HCT116 (cell line): Measurements from ENCODE around the gene IL4. TPM values are rescaled to one million over a fixed set of nuclear protein-coding genes. Genes with fewer than 3 reads are reported as not detected.

Experiments used
- ATAC-seq: fragments of 200-7000 bp; cut with Tn5 transposase; 2 replicates; pipeline ENCODE4 v1.9.1; 2020; ENCODE audit warnings: mild to moderate bottlenecking, moderate library complexity
- BruUV-seq: library from RNA; stranded (reverse); fragments of 400-500 nt; replicated peaks from 2 replicates; lab custom pipeline; 2021; lab: Mats Ljungman, UMichigan
- CTCF ChIA-PET: fragments of 300-600 bp; sonication (Branson Sonifier 250); formaldehyde crosslinking; loops from one replicate; lab custom pipeline; 2021; ENCODE audit warnings: antibody characterized with exemption; lab: Charles Lee
- POLR2A ChIA-PET: fragments of 300-600, 350-600 bp; sonication (Branson Sonifier 250); formaldehyde crosslinking; loops from one replicate; lab custom pipeline; 2021; ENCODE audit warnings: antibody characterized with exemption; lab: Charles Lee
- RAD21 ChIA-PET, 2 experiments: fragments of 300-600 bp; sonication (Branson Sonifier 250); formaldehyde crosslinking; loops; one replicate each; lab custom pipeline; 2023; ENCODE audit warnings: low total read pairs in 2 of 2; ENCODE audit not compliant: uncharacterized antibody in 2 of 2, unreplicated experiment in 2 of 2, low non-redundant PET in 1 of 2; lab: Charles Lee
- DNase-seq: peaks from one replicate; pipeline ENCODE4 v3.0.0-alpha.2; 2010; ENCODE audit warnings: low read depth, low spot score
- H2AFZ ChIP-seq: fragments of 200-600 bp; shearing (Covaris generic), sonication (generic); 2 replicates; pipeline ENCODE4 v1.6.1; 2017; ENCODE audit warnings: low read depth, mixed run types, mixed read lengths, antibody characterized with exemption, low read length; ENCODE audit not compliant: poor library complexity, severe bottlenecking
- H3K27ac ChIP-seq: 2 replicates; pipeline ENCODE4 v1.5.1; 2012; ENCODE audit warnings: low read depth, low read length
- H3K27me3 ChIP-seq: fragments of 200-600 bp; sonication (generic); 2 replicates; pipeline ENCODE4 v1.6.1; 2016; ENCODE audit warnings: mixed run types, low read length, mixed read lengths; ENCODE audit not compliant: insufficient read depth
- H3K36me3 ChIP-seq, 2 experiments: fragments of 200-500 bp in 1 of 2; fragments of 200-600 bp in 1 of 2; sonication (Bioruptor generic) in 1 of 2; sonication (generic) in 1 of 2; 2 replicates each; pipeline versions ENCODE4 v1.5.1 to v1.6.1; 2014 to 2016; ENCODE audit warnings: low read length in 2 of 2, inconsistent platforms in 1 of 2, mixed read lengths in 1 of 2, mixed run types in 1 of 2; ENCODE audit not compliant: insufficient read depth in 2 of 2, control insufficient read depth in 1 of 2
- H3K4me1 ChIP-seq, 2 experiments: fragments of 200-600 bp in 1 of 2; sonication (generic) in 1 of 2; 2 replicates each; pipeline versions ENCODE4 v1.5.1 to v1.6.1; 2012 to 2017; ENCODE audit warnings: low read length in 2 of 2, inconsistent platforms in 1 of 2, mild to moderate bottlenecking in 1 of 2, mixed read lengths in 1 of 2, mixed run types in 1 of 2, moderate library complexity in 1 of 2; ENCODE audit not compliant: insufficient read depth in 2 of 2, control insufficient read depth in 1 of 2
- H3K4me2 ChIP-seq: fragments of 200-600 bp; sonication (generic); 2 replicates; pipeline ENCODE4 v1.6.1; 2017; ENCODE audit warnings: mixed run types, low read length, mixed read lengths
- H3K4me3 ChIP-seq, 2 experiments: fragments of 200-600 bp in 1 of 2; sonication (generic) in 1 of 2; replicated peaks in 1 of 2; 2 replicates each; pipeline ENCODE4 v1.5.1; 2011 to 2016; ENCODE audit warnings: low read length in 2 of 2, control low read depth in 1 of 2, low read depth in 1 of 2, mild to moderate bottlenecking in 1 of 2, mixed read lengths in 1 of 2, mixed run types in 1 of 2
- H3K79me2 ChIP-seq: fragments of 200-600 bp; sonication (generic); 2 replicates; pipeline ENCODE4 v1.6.1; 2017; ENCODE audit warnings: mild to moderate bottlenecking, mixed run types, low read length, moderate library complexity, mixed read lengths; ENCODE audit not compliant: insufficient read depth
- H3K9ac ChIP-seq: fragments of 200-600 bp; sonication (generic); 2 replicates; pipeline ENCODE4 v1.6.1; 2016; ENCODE audit warnings: low read length, mixed read lengths
- H3K9me2 ChIP-seq: fragments of 200-600 bp; sonication (generic), shearing (Covaris generic); 2 replicates; pipeline ENCODE4 v1.6.1; 2017; ENCODE audit warnings: mixed run types, mild to moderate bottlenecking, moderate library complexity; ENCODE audit not compliant: insufficient read depth
- H3K9me3 ChIP-seq, 2 experiments: fragments of 200-500 bp in 1 of 2; fragments of 200-600 bp in 1 of 2; sonication (Bioruptor generic) in 1 of 2; sonication (generic) in 1 of 2; 2 replicates each; pipeline ENCODE4 v1.6.1; 2014 to 2017; ENCODE audit warnings: low read length in 2 of 2, mixed read lengths in 2 of 2, inconsistent platforms in 1 of 2, low read depth in 1 of 2, mild to moderate bottlenecking in 1 of 2, mixed run types in 1 of 2, moderate library complexity in 1 of 2; ENCODE audit not compliant: control insufficient read depth in 1 of 2, insufficient read depth in 1 of 2
- H4K20me1 ChIP-seq: fragments of 200-600 bp; sonication (generic), shearing (Covaris generic); 2 replicates; pipeline ENCODE4 v1.6.1; 2017; ENCODE audit warnings: mixed run types, mild to moderate bottlenecking, moderate library complexity; ENCODE audit not compliant: insufficient read depth
- CBX3 ChIP-seq: IDR thresholded peaks from 2 replicates; pipeline ENCODE4 v1.6.1; 2012; ENCODE audit warnings: low read depth
- CEBPB ChIP-seq: IDR thresholded peaks from 2 replicates; pipeline ENCODE4 v1.6.1; 2012; ENCODE audit warnings: low read depth
- EGR1 ChIP-seq: IDR thresholded peaks from 2 replicates; pipeline ENCODE4 v1.6.1; 2012; ENCODE audit warnings: low read depth
- EZH2 ChIP-seq: fragments of 200-600 bp; sonication (generic); IDR thresholded peaks from 2 replicates; pipeline ENCODE4 v1.6.1; 2017; ENCODE audit warnings: antibody characterized with exemption, mixed run types
- FOSL1 ChIP-seq: IDR thresholded peaks from 2 replicates; pipeline ENCODE4 v1.6.1; 2012; ENCODE audit warnings: low read depth
- POLR2A ChIP-seq: IDR thresholded peaks from 2 replicates; pipeline ENCODE4 v1.7.0; 2011; ENCODE audit warnings: borderline replicate concordance; ENCODE audit not compliant: insufficient read depth, insufficient read length; ENCODE audit errors: extremely low read depth
- POLR2AphosphoS5 ChIP-seq: IDR thresholded peaks from 2 replicates; pipeline ENCODE4 v1.6.1; 2011; ENCODE audit warnings: mild to moderate bottlenecking, low read depth, low read length, moderate library complexity
- SIN3A ChIP-seq: IDR thresholded peaks from 2 replicates; pipeline ENCODE4 v1.6.1; 2012; ENCODE audit warnings: low read depth
- SP1 ChIP-seq: IDR thresholded peaks from 2 replicates; pipeline ENCODE4 v1.6.1; 2012; ENCODE audit warnings: low read depth
- SRF ChIP-seq: IDR thresholded peaks from 2 replicates; pipeline ENCODE4 v1.6.1; 2012; ENCODE audit warnings: low read depth
- TCF7L2 ChIP-seq: IDR thresholded peaks from 2 replicates; pipeline ENCODE4 v1.7.0; 2011; ENCODE audit warnings: borderline replicate concordance, inconsistent platforms; ENCODE audit not compliant: insufficient read depth, insufficient read length; ENCODE audit errors: extremely low read depth
- YY1 ChIP-seq: IDR thresholded peaks from 2 replicates; pipeline ENCODE4 v1.6.1; 2011; ENCODE audit warnings: low read length, low read depth, moderate library complexity, mild to moderate bottlenecking; ENCODE audit not compliant: insufficient replicate concordance; ENCODE audit errors: extremely low read depth
- ZFX ChIP-seq: fragments of 450-650 bp; IDR thresholded peaks from 2 replicates; pipeline ENCODE4 v1.6.1; 2017
- ZNF274 ChIP-seq: fragments of 200-500 bp; sonication (Bioruptor generic); IDR thresholded peaks from 2 replicates; pipeline ENCODE4 v1.6.1; 2014; ENCODE audit warnings: mild to moderate bottlenecking, low read depth, low read length, inconsistent platforms
- intact Hi-C: fragments of 100-400 bp; cut with micrococcal nuclease; formaldehyde crosslinking; loops from 2 replicates; pipeline ENCODE4 v1.10.0; 2022
- total RNA-seq: library from RNA; stranded (reverse); gene quantifications from one replicate; pipeline ENCODE4 v1.2.1, GENCODE V29; 2021; ENCODE audit not compliant: unreplicated experiment
- TF ChIP-seq, protein P1 (sequence below): IDR thresholded peaks from 2 replicates; pipeline ENCODE4 v1.6.1; 2012; ENCODE audit warnings: low read depth
- TF ChIP-seq, protein P2 (sequence below): IDR thresholded peaks from 2 replicates; pipeline ENCODE4 v1.6.1; 2011; ENCODE audit warnings: mild to moderate bottlenecking, low read length, moderate library complexity; ENCODE audit not compliant: insufficient replicate concordance; ENCODE audit errors: extremely low read depth
- TF ChIP-seq, protein P3 (sequence below): IDR thresholded peaks from 2 replicates; pipeline ENCODE4 v1.6.1; 2012
- TF ChIP-seq, protein P4 (sequence below): IDR thresholded peaks from 2 replicates; pipeline ENCODE4 v1.6.1; 2012
- TF ChIP-seq, protein P5 (sequence below), 3 experiments: fragments of 200-600 bp in 1 of 3; sonication (generic) in 1 of 3; IDR thresholded peaks in 2 of 3; conservative IDR thresholded peaks in 1 of 3; 2 replicates each; pipeline ENCODE4 v1.5.1; 2012 to 2017; ENCODE audit warnings: low read depth in 2 of 3, low read length in 2 of 3, antibody characterized with exemption in 1 of 3, borderline replicate concordance in 1 of 3, control low read depth in 1 of 3, mild to moderate bottlenecking in 1 of 3, mixed read lengths in 1 of 3, mixed run types in 1 of 3, moderate library complexity in 1 of 3; ENCODE audit not compliant: insufficient read depth in 1 of 3

IL4 gene
- total RNA-seq, 1 experiment from 2014 or later: not detected

DNA sequence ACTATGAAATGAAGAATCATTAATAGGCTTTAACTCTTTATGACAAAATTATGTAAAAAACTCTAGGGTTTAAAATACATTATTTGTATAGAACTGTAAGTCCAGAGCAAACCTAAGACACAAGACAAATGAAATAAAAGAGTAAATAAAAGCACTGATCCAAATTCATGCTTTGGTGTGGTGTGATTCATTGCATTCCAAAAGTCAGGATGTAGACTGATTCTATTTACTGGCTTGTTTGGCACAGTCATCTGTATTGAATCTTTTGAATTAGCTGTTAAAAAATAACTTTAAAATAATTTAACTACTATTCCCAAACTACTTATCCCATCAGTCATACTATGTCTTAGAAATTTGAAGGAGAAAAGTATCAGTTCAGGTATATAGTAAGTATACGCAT is 31.1 kb downstream of the IL4 start:
- Histone ChIP-seq H3K9me2 (no peaks in the 10 kb centered on the region), H4K20me1 (no peaks in the 10 kb centered on the region), H3K4me1 (no peaks in the 10 kb centered on the region), H3K27me3 (no peaks in the 10 kb centered on the region), H3K27ac (no peak overlapping the region), H3K9me3 (no peaks in the 10 kb centered on the region), H3K9ac (no peak overlapping the region), H3K36me3 (peaks cover 4 to 6% of the 10 kb centered on the region in 2 experiments; a peak in 2 of 4 replicates), H3K79me2 (no peaks in the 10 kb centered on the region), H3K4me2 (no peak overlapping the region), H3K4me3 (no peak overlapping the region), H2AFZ (no peak overlapping the region)
- TF ChIP-seq CEBPB (no peak), POLR2AphosphoS5 (no peak), ZNF274 (no peak), POLR2A (no peak), CBX3 (no peak), TCF7L2 (no peak), YY1 (no peak), EZH2 (no peak), SRF (no peak), FOSL1 (no peak), SIN3A (no peak), SP1 (no peak), EGR1 (no peak), ZFX (no peak)
- TF ChIP-seq, protein P1, sequence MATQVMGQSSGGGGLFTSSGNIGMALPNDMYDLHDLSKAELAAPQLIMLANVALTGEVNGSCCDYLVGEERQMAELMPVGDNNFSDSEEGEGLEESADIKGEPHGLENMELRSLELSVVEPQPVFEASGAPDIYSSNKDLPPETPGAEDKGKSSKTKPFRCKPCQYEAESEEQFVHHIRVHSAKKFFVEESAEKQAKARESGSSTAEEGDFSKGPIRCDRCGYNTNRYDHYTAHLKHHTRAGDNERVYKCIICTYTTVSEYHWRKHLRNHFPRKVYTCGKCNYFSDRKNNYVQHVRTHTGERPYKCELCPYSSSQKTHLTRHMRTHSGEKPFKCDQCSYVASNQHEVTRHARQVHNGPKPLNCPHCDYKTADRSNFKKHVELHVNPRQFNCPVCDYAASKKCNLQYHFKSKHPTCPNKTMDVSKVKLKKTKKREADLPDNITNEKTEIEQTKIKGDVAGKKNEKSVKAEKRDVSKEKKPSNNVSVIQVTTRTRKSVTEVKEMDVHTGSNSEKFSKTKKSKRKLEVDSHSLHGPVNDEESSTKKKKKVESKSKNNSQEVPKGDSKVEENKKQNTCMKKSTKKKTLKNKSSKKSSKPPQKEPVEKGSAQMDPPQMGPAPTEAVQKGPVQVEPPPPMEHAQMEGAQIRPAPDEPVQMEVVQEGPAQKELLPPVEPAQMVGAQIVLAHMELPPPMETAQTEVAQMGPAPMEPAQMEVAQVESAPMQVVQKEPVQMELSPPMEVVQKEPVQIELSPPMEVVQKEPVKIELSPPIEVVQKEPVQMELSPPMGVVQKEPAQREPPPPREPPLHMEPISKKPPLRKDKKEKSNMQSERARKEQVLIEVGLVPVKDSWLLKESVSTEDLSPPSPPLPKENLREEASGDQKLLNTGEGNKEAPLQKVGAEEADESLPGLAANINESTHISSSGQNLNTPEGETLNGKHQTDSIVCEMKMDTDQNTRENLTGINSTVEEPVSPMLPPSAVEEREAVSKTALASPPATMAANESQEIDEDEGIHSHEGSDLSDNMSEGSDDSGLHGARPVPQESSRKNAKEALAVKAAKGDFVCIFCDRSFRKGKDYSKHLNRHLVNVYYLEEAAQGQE: no peak
- TF ChIP-seq, protein P2, sequence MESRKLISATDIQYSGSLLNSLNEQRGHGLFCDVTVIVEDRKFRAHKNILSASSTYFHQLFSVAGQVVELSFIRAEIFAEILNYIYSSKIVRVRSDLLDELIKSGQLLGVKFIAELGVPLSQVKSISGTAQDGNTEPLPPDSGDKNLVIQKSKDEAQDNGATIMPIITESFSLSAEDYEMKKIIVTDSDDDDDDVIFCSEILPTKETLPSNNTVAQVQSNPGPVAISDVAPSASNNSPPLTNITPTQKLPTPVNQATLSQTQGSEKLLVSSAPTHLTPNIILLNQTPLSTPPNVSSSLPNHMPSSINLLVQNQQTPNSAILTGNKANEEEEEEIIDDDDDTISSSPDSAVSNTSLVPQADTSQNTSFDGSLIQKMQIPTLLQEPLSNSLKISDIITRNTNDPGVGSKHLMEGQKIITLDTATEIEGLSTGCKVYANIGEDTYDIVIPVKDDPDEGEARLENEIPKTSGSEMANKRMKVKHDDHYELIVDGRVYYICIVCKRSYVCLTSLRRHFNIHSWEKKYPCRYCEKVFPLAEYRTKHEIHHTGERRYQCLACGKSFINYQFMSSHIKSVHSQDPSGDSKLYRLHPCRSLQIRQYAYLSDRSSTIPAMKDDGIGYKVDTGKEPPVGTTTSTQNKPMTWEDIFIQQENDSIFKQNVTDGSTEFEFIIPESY: no peak
- TF ChIP-seq, protein P3, sequence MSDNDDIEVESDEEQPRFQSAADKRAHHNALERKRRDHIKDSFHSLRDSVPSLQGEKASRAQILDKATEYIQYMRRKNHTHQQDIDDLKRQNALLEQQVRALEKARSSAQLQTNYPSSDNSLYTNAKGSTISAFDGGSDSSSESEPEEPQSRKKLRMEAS: no peak
- TF ChIP-seq, protein P4, sequence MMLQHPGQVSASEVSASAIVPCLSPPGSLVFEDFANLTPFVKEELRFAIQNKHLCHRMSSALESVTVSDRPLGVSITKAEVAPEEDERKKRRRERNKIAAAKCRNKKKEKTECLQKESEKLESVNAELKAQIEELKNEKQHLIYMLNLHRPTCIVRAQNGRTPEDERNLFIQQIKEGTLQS: no peak
- TF ChIP-seq, protein P5, sequence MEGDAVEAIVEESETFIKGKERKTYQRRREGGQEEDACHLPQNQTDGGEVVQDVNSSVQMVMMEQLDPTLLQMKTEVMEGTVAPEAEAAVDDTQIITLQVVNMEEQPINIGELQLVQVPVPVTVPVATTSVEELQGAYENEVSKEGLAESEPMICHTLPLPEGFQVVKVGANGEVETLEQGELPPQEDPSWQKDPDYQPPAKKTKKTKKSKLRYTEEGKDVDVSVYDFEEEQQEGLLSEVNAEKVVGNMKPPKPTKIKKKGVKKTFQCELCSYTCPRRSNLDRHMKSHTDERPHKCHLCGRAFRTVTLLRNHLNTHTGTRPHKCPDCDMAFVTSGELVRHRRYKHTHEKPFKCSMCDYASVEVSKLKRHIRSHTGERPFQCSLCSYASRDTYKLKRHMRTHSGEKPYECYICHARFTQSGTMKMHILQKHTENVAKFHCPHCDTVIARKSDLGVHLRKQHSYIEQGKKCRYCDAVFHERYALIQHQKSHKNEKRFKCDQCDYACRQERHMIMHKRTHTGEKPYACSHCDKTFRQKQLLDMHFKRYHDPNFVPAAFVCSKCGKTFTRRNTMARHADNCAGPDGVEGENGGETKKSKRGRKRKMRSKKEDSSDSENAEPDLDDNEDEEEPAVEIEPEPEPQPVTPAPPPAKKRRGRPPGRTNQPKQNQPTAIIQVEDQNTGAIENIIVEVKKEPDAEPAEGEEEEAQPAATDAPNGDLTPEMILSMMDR (IDR thresholded peaks at IDR 0.05 in 2 of 3, conservative IDR thresholded peaks at IDR 0.05 in 1 of 3; ENCODE audit: borderline replicate concordance in 1 of 3, insufficient read depth in 1 of 3, low read depth in 2 of 3, low read length in 2 of 3): no peak
- intact Hi-C loops: no loop called here
- no TSS peak for BruUV-seq
- DNase-seq (no peak), ATAC-seq (no peak)
- CTCF ChIA-PET: no interaction called here
- RAD21 ChIA-PET: no interaction called here
- POLR2A ChIA-PET: no interaction called here
